GM19351 (cell line): ENCODE data around the gene ADSS1.
A peak's percentile ranks its signal among the peaks of the same experiment; 100 is the strongest.

Experiments
- ATAC-seq: cut with Tn5 transposase; IDR thresholded peaks from one replicate; pipeline ENCODE4 v1.9.1; 2021; ENCODE audit warnings: mild to moderate bottlenecking, moderate library complexity; ENCODE audit not compliant: unreplicated experiment

ADSS1 gene

GRCh38 chr14:104766256-104766862, 42.3 kb downstream of the ADSS1 start:
- no peak for ATAC-seq

GRCh38 chr14:104766863-104767633, 43.0 kb downstream of the ADSS1 start:
- no peak for ATAC-seq

- no peak for ATAC-seq
Measured at GRCh38 chr14:104767634-104767918, 43.5 kb downstream of the ADSS1 start.

GRCh38 chr14:104768437-104769323, 44.7 kb downstream of the ADSS1 start:
- ATAC-seq = peak; percentile 76

GRCh38 chr14:104769324-104770071, 45.5 kb downstream of the ADSS1 start:
- no peak for ATAC-seq

GRCh38 chr14:104770072-104770579, 46.1 kb downstream of the ADSS1 start:
- no peak for ATAC-seq

GRCh38 chr14:104770851-104771272, 46.8 kb downstream of the ADSS1 start:
- no peak for ATAC-seq

- ATAC-seq = no peak
Measured at GRCh38 chr14:104771374-104771773, 47.3 kb downstream of the ADSS1 start.

- ATAC-seq = no peak
Measured at GRCh38 chr14:104771918-104772706, 48.1 kb downstream of the ADSS1 start.

- no peak for ATAC-seq
Measured at GRCh38 chr14:104772707-104773504, 48.9 kb downstream of the ADSS1 start.

GRCh38 chr14:104773505-104774452, 49.8 kb downstream of the ADSS1 start:
- no peak for ATAC-seq

GRCh38 chr14:104774453-104775072, 50.5 kb downstream of the ADSS1 start:
- ATAC-seq = no peak

GRCh38 chr14:104775073-104775489, 51.1 kb downstream of the ADSS1 start:
- ATAC-seq = no peak

- no peak for ATAC-seq
Measured at GRCh38 chr14:104776481-104776880, 52.5 kb downstream of the ADSS1 start.

- ATAC-seq = no peak
Measured at GRCh38 chr14:104776961-104777807, 53.2 kb downstream of the ADSS1 start.

- no peak for ATAC-seq
Measured at GRCh38 chr14:104777808-104778249, 53.8 kb downstream of the ADSS1 start.
